Measurements from ENCODE around the gene KLHL26.

KLHL26 gene

GRCh38 chr19:18616023-18616422, 20.8 kb upstream of the KLHL26 start:
- DNase-seq, result no peak

GRCh38 chr19:18617562-18617961, 19.3 kb upstream of the KLHL26 start:
- no peak for DNase-seq

GRCh38 chr19:18618236-18618635, 18.6 kb upstream of the KLHL26 start:
- no peak for DNase-seq

- DNase-seq, result no peak
Observed at GRCh38 chr19:18620311-18620710, 16.5 kb upstream of the KLHL26 start.

GRCh38 chr19:18620902-18621301, 15.9 kb upstream of the KLHL26 start:
- DNase-seq, result no peak

GRCh38 chr19:18626906-18627305, 9.9 kb upstream of the KLHL26 start:
- DNase-seq, result no peak

- no peak for DNase-seq
Observed at GRCh38 chr19:18629166-18630088, 7.4 kb upstream of the KLHL26 start.

GRCh38 chr19:18633321-18633720, 3.5 kb upstream of the KLHL26 start:
- no peak for DNase-seq

GRCh38 chr19:18634612-18635297, 2.1 kb upstream of the KLHL26 start:
- no peak for DNase-seq

GRCh38 chr19:18635831-18636182, 1.0 kb upstream of the KLHL26 start:
- no peak for DNase-seq

GRCh38 chr19:18636183-18636968, 452 bp upstream of the KLHL26 start:
- DNase-seq, result peak; percentile 97 to 100

GRCh38 chr19:18637673-18638630, 1.1 kb downstream of the KLHL26 start:
- DNase-seq, result no peak

GRCh38 chr19:18639706-18640243, 2.9 kb downstream of the KLHL26 start:
- no peak for DNase-seq

GRCh38 chr19:18644196-18645034, 7.6 kb downstream of the KLHL26 start:
- DNase-seq, result peak; percentile 64 to 68

GRCh38 chr19:18645035-18645511, 8.2 kb downstream of the KLHL26 start:
- DNase-seq, result no peak

GRCh38 chr19:18646535-18647370, 9.9 kb downstream of the KLHL26 start:
- no peak for DNase-seq

GRCh38 chr19:18647371-18647767, 10.5 kb downstream of the KLHL26 start:
- no peak for DNase-seq

GRCh38 chr19:18647807-18648206, 11.0 kb downstream of the KLHL26 start:
- no peak for DNase-seq

- no peak for DNase-seq
Observed at GRCh38 chr19:18648973-18649315, 12.1 kb downstream of the KLHL26 start.
